HT-29 (cell line): ENCODE results near the gene IFNGR2. TPM values are rescaled to one million over a fixed set of nuclear protein-coding genes. Genes with fewer than 3 reads are reported as not detected.
"Not testable (repeated sequence)": the region's sequence is repeated elsewhere in the genome, so short reads cannot be mapped to it uniquely, and the experiment has no call there.

Experiments used
- DNase-seq: peaks from one replicate; pipeline ENCODE4 v3.0.0-alpha.2; 2015; ENCODE audit warnings: low spot score
- total RNA-seq: library from RNA; depleted of rRNA; stranded (reverse); fragments of >200 nt; shearing (Covaris generic); gene quantifications from 2 replicates; pipeline ENCODE4 v1.2.3, GENCODE V29; 2014

Gene IFNGR2
- total RNA-seq, 1 experiment from 2014 or later = 28.1 TPM

GRCh38 chr21:33377221-33377920 is 25.8 kb upstream of the IFNGR2 start:
- DNase-seq = no peak

GRCh38 chr21:33378081-33378480 is 25.1 kb upstream of the IFNGR2 start:
- DNase-seq = no peak

DNA sequence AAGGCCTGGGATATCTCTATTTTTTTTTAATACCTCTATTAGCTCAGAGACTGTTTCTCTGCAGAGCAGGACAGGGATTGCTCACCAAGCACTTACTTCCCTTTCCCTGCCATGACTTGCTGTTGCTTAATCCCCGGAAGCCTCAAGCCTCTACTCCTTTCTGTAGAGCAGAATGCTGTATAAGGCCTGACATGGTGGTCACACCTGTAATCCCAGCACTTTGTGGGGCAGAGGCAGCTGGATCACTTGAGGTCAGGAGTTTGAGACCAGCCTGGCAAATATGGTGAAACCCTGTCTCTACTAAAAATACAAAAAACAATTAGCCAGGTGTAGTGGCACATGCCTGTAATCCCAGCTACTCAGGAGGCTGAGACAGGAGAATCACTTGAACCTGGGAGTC is 23.3 kb upstream of the IFNGR2 start:
- DNase-seq = not testable (repeated sequence)

DNA sequence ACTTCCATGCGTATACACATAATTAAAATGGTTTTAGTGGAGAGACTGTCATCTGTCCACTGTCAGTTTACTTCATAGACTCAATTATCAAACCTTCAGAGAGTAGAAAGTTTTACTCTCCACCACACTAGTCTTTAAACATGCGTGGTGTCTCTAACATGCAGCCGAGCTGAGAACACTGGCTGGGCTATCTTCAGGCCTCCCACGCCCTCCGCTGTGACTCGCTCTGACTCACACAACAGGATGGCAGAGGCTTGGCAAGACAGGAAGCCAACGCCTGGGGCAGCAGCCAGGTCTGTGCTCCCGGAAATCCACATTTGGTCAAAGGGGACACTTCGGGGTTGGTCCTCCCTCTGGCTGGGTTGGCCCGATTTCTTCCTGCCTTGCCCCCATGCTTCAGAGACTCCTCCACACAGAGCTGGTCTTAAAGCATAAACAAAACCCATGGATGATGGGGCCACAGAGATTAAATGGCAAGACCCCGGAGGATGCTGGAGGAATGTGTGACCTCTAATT is 22.7 kb upstream of the IFNGR2 start:
- peak; percentile 84 for DNase-seq

GRCh38 chr21:33381381-33381780 is 21.8 kb upstream of the IFNGR2 start:
- not testable (repeated sequence) for DNase-seq

DNA sequence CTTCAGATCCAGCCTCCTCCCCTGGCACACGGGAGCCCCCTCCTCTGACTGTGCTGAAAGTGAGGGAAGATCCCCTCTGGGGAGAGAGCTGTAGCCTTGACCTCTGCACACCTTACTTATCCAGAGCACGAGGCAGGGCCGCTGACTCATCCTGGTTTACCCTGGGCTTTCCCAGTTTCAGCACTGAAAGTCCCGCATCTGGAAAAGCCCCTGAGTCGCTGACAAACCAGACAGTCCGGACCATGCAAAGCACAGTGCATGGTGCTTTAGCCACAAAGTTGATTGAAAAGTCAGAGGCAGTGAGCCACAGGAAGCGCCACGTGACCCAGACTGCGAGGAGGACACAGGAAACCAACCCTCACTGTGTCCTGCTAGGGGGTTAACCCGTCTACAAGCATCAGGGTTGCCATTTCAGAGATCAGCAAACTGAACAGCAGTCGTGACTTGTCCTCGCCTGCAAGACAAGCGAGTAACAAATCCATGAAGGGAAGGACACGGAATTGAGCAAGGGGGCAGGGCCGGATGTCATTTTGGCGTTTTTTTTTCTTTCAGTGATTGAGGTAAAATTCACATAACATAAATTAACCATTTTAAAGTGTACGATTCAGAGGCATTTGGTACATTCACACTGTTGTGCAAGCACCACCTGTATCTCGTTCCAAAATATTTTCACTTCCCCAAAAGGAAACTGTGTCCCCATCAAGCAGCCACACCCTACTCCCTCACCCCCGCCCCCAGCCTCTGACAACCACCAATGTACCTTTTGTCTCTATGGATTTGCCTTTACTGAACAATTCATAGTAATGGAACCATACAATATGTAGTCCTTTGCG is 19.9 kb upstream of the IFNGR2 start:
- DNase-seq = peak; percentile 76

GRCh38 chr21:33384841-33385331 is 18.3 kb upstream of the IFNGR2 start:
- no peak for DNase-seq

DNA sequence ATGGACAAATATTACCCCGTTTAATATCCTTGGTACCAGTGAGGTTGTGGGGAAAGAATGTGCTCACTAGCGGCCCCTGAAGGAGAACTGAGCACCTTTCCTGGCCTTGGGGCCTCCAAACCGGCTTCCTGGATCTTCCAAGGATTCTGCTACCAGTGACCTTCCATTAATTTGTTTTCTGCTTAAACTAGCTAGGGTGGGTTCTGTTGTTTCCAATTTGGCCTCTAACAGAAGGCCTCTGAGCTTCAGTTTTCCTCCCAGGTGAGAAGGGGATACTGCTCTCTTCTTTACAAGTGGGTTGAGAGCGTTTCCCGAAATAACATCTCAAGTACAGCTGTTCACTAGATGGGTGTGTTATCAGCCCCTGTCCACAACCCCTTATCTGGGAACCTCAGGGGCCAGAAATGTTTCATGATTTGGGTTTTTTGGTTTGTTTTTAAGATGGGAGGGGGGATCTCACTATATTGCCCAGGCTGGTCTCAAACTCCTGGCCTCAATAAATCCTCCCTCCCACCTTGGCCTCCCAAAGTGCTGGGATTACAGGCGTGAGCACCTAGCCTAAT is 16.9 kb upstream of the IFNGR2 start:
- DNase-seq = no peak

GRCh38 chr21:33387294-33387693 is 15.9 kb upstream of the IFNGR2 start:
- DNase-seq = no peak

DNA sequence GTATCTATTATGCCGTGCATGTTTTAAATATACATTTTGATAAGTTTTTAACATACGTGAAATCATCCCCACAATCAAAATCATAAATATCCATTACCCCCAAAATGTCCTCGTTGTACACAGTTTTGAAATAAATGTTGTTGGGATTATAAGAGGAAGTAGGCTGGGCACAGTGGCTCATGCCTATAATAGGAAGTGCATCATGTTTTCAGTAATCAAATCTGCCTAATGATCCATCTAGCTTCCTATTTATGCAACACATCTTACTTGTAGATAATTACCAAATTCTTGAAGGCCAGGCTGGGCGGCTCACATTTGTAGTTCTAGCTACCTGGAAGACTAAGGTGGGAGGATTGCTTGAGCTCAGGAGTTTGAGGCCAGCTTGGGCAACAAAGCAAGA is 15.0 kb upstream of the IFNGR2 start:
- DNase-seq = no peak

GRCh38 chr21:33390479-33390878 is 12.7 kb upstream of the IFNGR2 start:
- DNase-seq = no peak

GRCh38 chr21:33391656-33392055 is 11.6 kb upstream of the IFNGR2 start:
- DNase-seq = no peak

DNA sequence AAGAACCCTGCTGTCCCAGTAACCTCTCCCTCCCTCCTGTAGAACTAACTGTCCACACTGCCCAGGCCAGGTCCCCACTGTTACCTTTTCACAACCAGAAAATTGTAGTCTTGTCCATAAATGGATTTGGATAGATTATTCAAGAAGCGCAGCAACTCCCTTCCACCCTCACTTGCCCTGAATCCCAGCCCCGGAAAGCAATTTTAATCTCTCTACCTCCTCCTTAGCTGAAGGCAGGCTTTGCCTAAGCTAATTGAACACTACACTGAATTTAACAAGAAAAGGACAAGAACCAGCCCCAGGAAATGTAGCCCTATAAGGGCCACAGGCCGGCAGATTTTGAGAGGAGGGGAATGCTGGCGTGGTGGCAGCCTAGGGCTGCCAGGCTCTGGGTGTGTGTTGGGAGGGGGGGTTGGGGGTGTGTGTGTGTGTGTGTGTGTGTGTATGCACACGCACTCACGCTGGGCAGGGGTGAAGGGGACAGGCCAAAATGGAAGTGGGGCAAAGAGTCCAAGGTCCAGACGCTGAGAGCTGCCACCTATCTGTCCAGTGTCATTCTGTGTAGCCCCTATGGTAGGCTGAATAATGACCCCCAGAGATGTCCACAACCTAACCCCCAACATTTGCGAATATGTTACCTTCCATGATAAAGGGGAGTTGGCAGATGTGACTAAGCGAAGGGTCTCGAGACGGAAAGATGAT is 10.8 kb upstream of the IFNGR2 start:
- no peak for DNase-seq

- no peak for DNase-seq
Observed at GRCh38 chr21:33393348-33393747, 9.9 kb upstream of the IFNGR2 start.

DNA sequence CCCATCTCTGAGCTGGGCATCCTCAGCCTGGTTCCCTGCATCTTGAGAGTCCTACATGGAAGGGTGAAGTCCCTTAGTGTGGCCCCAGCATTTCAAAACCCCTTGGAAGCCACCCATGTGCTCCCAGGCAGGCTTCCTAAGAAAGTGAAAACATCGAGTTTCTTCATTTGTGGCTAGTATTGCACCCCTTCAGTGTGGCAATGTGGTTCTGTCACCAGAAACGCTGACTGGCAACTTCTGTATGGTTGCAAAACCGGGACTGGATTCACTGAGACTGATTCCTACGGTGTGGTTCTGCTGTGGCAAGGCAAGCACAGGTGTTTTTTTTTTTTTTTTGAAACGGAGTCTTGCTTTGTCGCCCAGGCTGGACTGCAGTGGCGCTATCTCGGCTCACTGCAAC is 9.0 kb upstream of the IFNGR2 start:
- no peak for DNase-seq

GRCh38 chr21:33395891-33396331 is 7.3 kb upstream of the IFNGR2 start:
- DNase-seq = no peak

- DNase-seq = no peak
Observed at GRCh38 chr21:33396436-33396835, 6.8 kb upstream of the IFNGR2 start.

GRCh38 chr21:33396951-33397350 is 6.3 kb upstream of the IFNGR2 start:
- DNase-seq = no peak

DNA sequence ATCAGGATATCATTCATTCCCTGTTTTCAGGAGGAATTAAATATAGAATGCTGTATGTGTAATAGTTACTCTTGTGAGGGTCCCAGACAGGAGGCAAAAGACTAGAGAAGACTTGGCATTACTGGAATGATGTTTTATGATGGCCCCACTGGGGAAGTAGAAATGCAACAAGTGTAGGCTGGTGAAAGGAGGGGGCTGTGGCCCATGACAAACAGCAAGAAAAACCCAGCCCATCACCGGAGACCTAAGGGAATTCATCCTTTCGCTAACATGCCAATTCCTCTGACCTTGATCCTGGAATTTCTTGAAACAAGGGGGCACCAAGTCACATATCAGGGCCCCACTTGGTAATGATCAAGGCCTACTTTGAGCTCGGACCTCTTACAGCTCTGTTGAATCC is 5.5 kb upstream of the IFNGR2 start:
- DNase-seq = no peak

- no peak for DNase-seq
Observed at GRCh38 chr21:33398361-33398760, 4.9 kb upstream of the IFNGR2 start.

GRCh38 chr21:33401630-33401992 is 1.6 kb upstream of the IFNGR2 start:
- no peak for DNase-seq
